PC-9 (cell line): ENCODE data around the gene LYRM9. TPM values are rescaled to one million over a fixed set of nuclear protein-coding genes. Genes with fewer than 3 reads are reported as not detected.
"Not testable (repeated sequence)": the region's sequence is repeated elsewhere in the genome, so short reads cannot be mapped to it uniquely, and the experiment has no call there.

Experiments used
- BruUV-seq: library from RNA; stranded (reverse); fragments of 400-500 nt; replicated peaks from 2 replicates; lab custom pipeline; 2021; lab: Mats Ljungman, UMichigan
- CTCF ChIA-PET: fragments of 300-600 bp; sonication (Branson Sonifier 250); formaldehyde crosslinking; loops from one replicate; lab custom pipeline; 2022; ENCODE audit warnings: antibody characterized with exemption; lab: Charles Lee
- POLR2A ChIA-PET: fragments of 300-600 bp; sonication (Branson Sonifier 250); formaldehyde crosslinking; loops from one replicate; lab custom pipeline; 2022; ENCODE audit warnings: antibody characterized with exemption; ENCODE audit not compliant: unreplicated experiment; lab: Charles Lee
- DNase-seq, 2 experiments: peaks; one replicate each; pipeline versions ENCODE4 v3.0.0 to v3.0.0-alpha.2; 2015 to 2022; ENCODE audit warnings: mixed read lengths in 1 of 2
- H2AFZ ChIP-seq: fragments of 200-600 bp; sonication (generic); 2 replicates; pipeline ENCODE4 v1.8.1; 2017; ENCODE audit warnings: antibody characterized with exemption
- H3F3A ChIP-seq: fragments of 200-600 bp; sonication (generic); 2 replicates; pipeline ENCODE4 v1.8.1; 2017; ENCODE audit warnings: antibody characterized with exemption, mild to moderate bottlenecking, low read depth; ENCODE audit not compliant: insufficient read depth
- H3K27ac ChIP-seq: fragments of 200-600 bp; sonication (generic); 2 replicates; pipeline ENCODE4 v1.6.1; 2016; ENCODE audit warnings: mixed run types
- H3K27me3 ChIP-seq: fragments of 200-600 bp; sonication (generic); 2 replicates; pipeline ENCODE4 v1.6.1; 2016; ENCODE audit warnings: low read depth, mixed run types; ENCODE audit not compliant: insufficient read depth
- H3K36me3 ChIP-seq: fragments of 200-600 bp; sonication (generic); 2 replicates; pipeline ENCODE4 v1.6.1; 2016; ENCODE audit warnings: low read depth, mixed run types
- H3K4me1 ChIP-seq: fragments of 200-600 bp; sonication (generic); replicated peaks from 2 replicates; pipeline ENCODE4 v1.6.1; 2016; ENCODE audit warnings: mixed run types; ENCODE audit not compliant: insufficient read depth
- H3K4me2 ChIP-seq: fragments of 200-600 bp; sonication (generic); 2 replicates; pipeline ENCODE4 v1.6.1; 2017; ENCODE audit warnings: mixed run types
- H3K4me3 ChIP-seq: fragments of 200-600 bp; sonication (generic); 2 replicates; pipeline ENCODE4 v1.6.1; 2016; ENCODE audit warnings: mixed run types
- H3K79me2 ChIP-seq: fragments of 200-600 bp; sonication (generic); 2 replicates; pipeline ENCODE4 v1.6.1; 2017; ENCODE audit warnings: low read depth, mixed run types
- H3K9me2 ChIP-seq: fragments of 200-600 bp; sonication (generic); 2 replicates; pipeline ENCODE4 v1.8.1; 2017; ENCODE audit warnings: mild to moderate bottlenecking; ENCODE audit not compliant: insufficient read depth
- H3K9me3 ChIP-seq: fragments of 200-600 bp; sonication (generic); 2 replicates; pipeline ENCODE4 v1.8.1; 2016; ENCODE audit warnings: low read depth; ENCODE audit not compliant: insufficient read depth
- H4K20me1 ChIP-seq: fragments of 200-600 bp; sonication (generic); 2 replicates; pipeline ENCODE4 v1.8.1; 2017; ENCODE audit not compliant: insufficient read depth
- EZH2 ChIP-seq: fragments of 200-600 bp; sonication (generic); IDR thresholded peaks from 2 replicates; pipeline ENCODE4 v1.8.0; 2017; ENCODE audit warnings: antibody characterized with exemption, low read depth
- intact Hi-C: fragments of 100-400 bp; cut with micrococcal nuclease; formaldehyde crosslinking; loops from one replicate; pipeline ENCODE4 v1.10.0; 2022; ENCODE audit not compliant: unreplicated experiment
- total RNA-seq: library from RNA; stranded (reverse); gene quantifications from 2 replicates; pipeline ENCODE4 v1.2.3, GENCODE V29; 2021
- TF ChIP-seq, protein P1 (sequence below): fragments of 200-600 bp; sonication (generic); conservative IDR thresholded peaks from 2 replicates; pipeline ENCODE4 v1.6.1; 2017; ENCODE audit warnings: mixed run types, antibody characterized with exemption, mild to moderate bottlenecking, moderate library complexity

LYRM9 gene
- total RNA-seq, 1 experiment from 2014 or later, result 7.6 TPM

DNA sequence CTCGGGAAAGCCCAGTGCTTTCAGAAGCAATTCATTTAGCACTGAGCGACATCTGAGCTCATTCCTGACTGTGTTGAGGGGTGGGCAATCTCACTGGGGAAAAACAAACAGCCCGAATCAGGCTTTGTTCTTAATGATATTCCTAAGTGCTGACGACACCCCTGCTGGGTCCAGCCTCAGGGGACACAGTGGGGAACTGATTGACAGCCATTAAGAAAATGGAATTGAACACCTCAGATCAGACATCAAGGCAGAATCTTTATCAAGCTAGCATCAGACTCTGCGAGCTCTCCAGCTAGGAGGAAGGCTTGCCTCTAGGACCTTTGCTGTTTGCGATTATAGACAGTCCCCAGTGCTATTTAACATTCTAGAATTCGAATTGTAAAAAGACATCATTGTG lies 22.5 kb upstream of the LYRM9 start:
- Histone ChIP-seq H3K4me2 (no peak overlapping the region), H4K20me1 (no peaks in the 10 kb centered on the region), H3K79me2 (no peaks in the 10 kb centered on the region), H3K9me3 (no peaks in the 10 kb centered on the region), H3K4me3 (no peak overlapping the region), H3F3A (no peaks in the 10 kb centered on the region), H3K4me1 (no peaks in the 10 kb centered on the region), H3K9me2 (no peaks in the 10 kb centered on the region), H2AFZ (no peak overlapping the region), H3K36me3 (no peaks in the 10 kb centered on the region), H3K27ac (no peak overlapping the region), H3K27me3 (peaks cover 49% of the 10 kb centered on the region)
- no TSS peak for BruUV-seq
- DNase-seq, result no peak
- ChIA-PET CTCF (no interaction called here), POLR2A (interaction anchor here (0.5 kb wide), 1 partner anchor 110 kb away, joined by 3 read pairs; no protein-coding TSS in a partner anchor)
- intact Hi-C loops, result no loop called here
- TF ChIP-seq, protein P1, sequence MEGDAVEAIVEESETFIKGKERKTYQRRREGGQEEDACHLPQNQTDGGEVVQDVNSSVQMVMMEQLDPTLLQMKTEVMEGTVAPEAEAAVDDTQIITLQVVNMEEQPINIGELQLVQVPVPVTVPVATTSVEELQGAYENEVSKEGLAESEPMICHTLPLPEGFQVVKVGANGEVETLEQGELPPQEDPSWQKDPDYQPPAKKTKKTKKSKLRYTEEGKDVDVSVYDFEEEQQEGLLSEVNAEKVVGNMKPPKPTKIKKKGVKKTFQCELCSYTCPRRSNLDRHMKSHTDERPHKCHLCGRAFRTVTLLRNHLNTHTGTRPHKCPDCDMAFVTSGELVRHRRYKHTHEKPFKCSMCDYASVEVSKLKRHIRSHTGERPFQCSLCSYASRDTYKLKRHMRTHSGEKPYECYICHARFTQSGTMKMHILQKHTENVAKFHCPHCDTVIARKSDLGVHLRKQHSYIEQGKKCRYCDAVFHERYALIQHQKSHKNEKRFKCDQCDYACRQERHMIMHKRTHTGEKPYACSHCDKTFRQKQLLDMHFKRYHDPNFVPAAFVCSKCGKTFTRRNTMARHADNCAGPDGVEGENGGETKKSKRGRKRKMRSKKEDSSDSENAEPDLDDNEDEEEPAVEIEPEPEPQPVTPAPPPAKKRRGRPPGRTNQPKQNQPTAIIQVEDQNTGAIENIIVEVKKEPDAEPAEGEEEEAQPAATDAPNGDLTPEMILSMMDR, result no peak
- TF ChIP-seq EZH2, result no peak

GRCh38 chr17:27914382-27914781 lies 21.2 kb upstream of the LYRM9 start:
- H3K27ac ChIP-seq, result no peak overlapping the region
- H3K9me3 ChIP-seq, result no peaks in the 10 kb centered on the region
- DNase-seq, result no peak
- no peak overlapping the region for H2AFZ ChIP-seq
- intact Hi-C loops, result no loop called here
- POLR2A ChIA-PET, result no interaction called here
- CTCF ChIA-PET, result no interaction called here
- H3F3A ChIP-seq, result no peaks in the 10 kb centered on the region
- no peaks in the 10 kb centered on the region for H3K4me1 ChIP-seq
- no peaks in the 10 kb centered on the region for H3K79me2 ChIP-seq
- H3K9me2 ChIP-seq, result no peaks in the 10 kb centered on the region
- H3K4me2 ChIP-seq, result no peak overlapping the region
- H3K36me3 ChIP-seq, result no peaks in the 10 kb centered on the region
- H4K20me1 ChIP-seq, result no peaks in the 10 kb centered on the region
- TF ChIP-seq, protein P1, result no peak
- TF ChIP-seq EZH2, result no peak
- H3K27me3 ChIP-seq, result peaks cover 56% of the 10 kb centered on the region
- BruUV-seq, result no TSS peak
- no peak overlapping the region for H3K4me3 ChIP-seq

- Histone ChIP-seq H3K27me3 (peaks cover 54% of the 10 kb centered on the region), H3K4me1 (no peaks in the 10 kb centered on the region), H3K4me3 (no peak overlapping the region), H3K27ac (no peak overlapping the region), H3K9me3 (no peaks in the 10 kb centered on the region), H3K79me2 (no peaks in the 10 kb centered on the region), H3K9me2 (no peaks in the 10 kb centered on the region), H2AFZ (no peak overlapping the region), H4K20me1 (no peaks in the 10 kb centered on the region), H3K36me3 (no peaks in the 10 kb centered on the region), H3F3A (no peaks in the 10 kb centered on the region), H3K4me2 (no peak overlapping the region)
- ChIA-PET POLR2A (no interaction called here), CTCF (no interaction called here)
- TF ChIP-seq, protein P1, result no peak
- no peak for TF ChIP-seq EZH2
- no peak for DNase-seq
- intact Hi-C loops, result no loop called here
- no TSS peak for BruUV-seq
Measured at GRCh38 chr17:27912964-27913363, 19.8 kb upstream of the LYRM9 start.

DNA sequence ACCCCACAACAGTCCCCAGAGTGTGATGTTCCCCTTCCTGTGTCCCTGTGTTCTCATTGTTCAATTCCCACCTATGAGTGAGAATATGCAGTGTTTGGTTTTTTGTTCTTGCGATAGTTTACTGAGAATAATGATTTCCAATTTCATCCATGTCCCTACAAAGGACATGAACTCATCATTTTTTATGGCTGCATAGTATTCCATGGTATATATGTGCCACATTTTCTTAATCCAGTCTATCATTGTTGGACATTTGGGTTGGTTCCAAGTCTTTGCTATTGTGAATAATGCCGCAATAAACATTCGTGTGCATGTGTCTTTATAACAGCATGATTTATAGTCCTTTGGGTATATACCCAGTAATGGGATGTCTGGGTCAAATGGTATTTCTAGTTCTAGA lies 19.1 kb upstream of the LYRM9 start:
- H2AFZ ChIP-seq, H3K4me1 ChIP-seq, H3K36me3 ChIP-seq, DNase-seq, BruUV-seq, H3K9me2 ChIP-seq, H3K79me2 ChIP-seq, H3F3A ChIP-seq, POLR2A ChIA-PET, H3K9me3 ChIP-seq, intact Hi-C loops, H4K20me1 ChIP-seq, H3K4me2 ChIP-seq, CTCF ChIA-PET, H3K27ac ChIP-seq, H3K4me3 ChIP-seq: not testable (repeated sequence)
- peaks cover 57% of the 10 kb centered on the region for H3K27me3 ChIP-seq
